GM10847 (cell line): ENCODE results near the gene LDLR.

Experiments
- POLR2A ChIP-seq: IDR thresholded peaks from 2 replicates; pipeline ENCODE4 v1.6.1; 2011; ENCODE audit not compliant: insufficient read length; ENCODE audit errors: extremely low read depth

LDLR gene

GRCh38 chr19:11093689-11094238 is 4.5 kb downstream of the LDLR start:
- TF ChIP-seq POLR2A: no peak

- no peak for TF ChIP-seq POLR2A
Observed at GRCh38 chr19:11094520-11094894, 5.2 kb downstream of the LDLR start.

GRCh38 chr19:11096210-11096841 is 7.1 kb downstream of the LDLR start:
- TF ChIP-seq POLR2A: no peak

GRCh38 chr19:11098327-11098726 is 9.1 kb downstream of the LDLR start:
- TF ChIP-seq POLR2A: no peak

GRCh38 chr19:11098861-11099260 is 9.6 kb downstream of the LDLR start:
- no peak for TF ChIP-seq POLR2A

GRCh38 chr19:11100049-11100448 is 10.8 kb downstream of the LDLR start:
- TF ChIP-seq POLR2A: no peak

GRCh38 chr19:11101057-11101456 is 11.8 kb downstream of the LDLR start:
- no peak for TF ChIP-seq POLR2A

GRCh38 chr19:11102944-11103343 is 13.7 kb downstream of the LDLR start:
- no peak for TF ChIP-seq POLR2A

GRCh38 chr19:11105014-11105636 is 15.9 kb downstream of the LDLR start:
- TF ChIP-seq POLR2A: no peak

- no peak for TF ChIP-seq POLR2A
Observed at GRCh38 chr19:11106477-11106876, 17.2 kb downstream of the LDLR start.

- TF ChIP-seq POLR2A: no peak
Observed at GRCh38 chr19:11108746-11109145, 19.5 kb downstream of the LDLR start.

- TF ChIP-seq POLR2A: no peak
Observed at GRCh38 chr19:11111117-11111770, 22.0 kb downstream of the LDLR start.

- no peak for TF ChIP-seq POLR2A
Observed at GRCh38 chr19:11111771-11112144, 22.5 kb downstream of the LDLR start.

GRCh38 chr19:11113140-11113708 is 24.0 kb downstream of the LDLR start:
- no peak for TF ChIP-seq POLR2A

- no peak for TF ChIP-seq POLR2A
Observed at GRCh38 chr19:11115042-11115441, 25.8 kb downstream of the LDLR start.

- TF ChIP-seq POLR2A: no peak
Observed at GRCh38 chr19:11115895-11116446, 26.7 kb downstream of the LDLR start.
